C4-2B (cell line): ENCODE measurements around the gene ANKRD62.

Source experiments
- CTCF ChIP-seq: fragments of 450-650 bp; conservative IDR thresholded peaks from 2 replicates; pipeline ENCODE4 v1.5.1; 2017; ENCODE audit warnings: mild to moderate bottlenecking
- ZFX ChIP-seq: fragments of 450-650 bp; IDR thresholded peaks from 2 replicates; pipeline ENCODE4 v1.6.1; 2017

- TF ChIP-seq CTCF, result no peak
- no peak for TF ChIP-seq ZFX
Measured at GRCh38 chr18:12066910-12067511, 26.6 kb upstream of the ANKRD62 start.
